ENCODE measurements around the gene CDC42EP1. TPM values are rescaled to one million over a fixed set of nuclear protein-coding genes. Genes with fewer than 3 reads are reported as not detected.
A peak's percentile ranks its signal among the peaks of the same experiment; 100 is the strongest.
"Not testable (repeated sequence)": the region's sequence is repeated elsewhere in the genome, so short reads cannot be mapped to it uniquely, and the experiment has no call there.

CDC42EP1 gene
- total RNA-seq, result 17.7 TPM
- long read RNA-seq, transcript CDC42EP1-201 (3 exons, 2,181 nt), result major isoform, 8 of 12 reads
- long read RNA-seq, partial matches to known transcripts, result 4 of 12 reads
- long read RNA-seq, other reads (novel, unspliced or antisense), result 0 of 12 reads

- intact Hi-C loops (cut with DNase I), result loop anchor here (1.0 to 10.0 kb wide), 2 partner anchors 14 to 245 kb away; no protein-coding TSS in a partner anchor
- ATAC-seq, result peak; percentile 68
- no peak for DNase-seq (ENCODE audit: missing footprints)
These were observed at the start of gene CDC42EP1 for GRCh38 chr22:37559901-37560607. Gene CDC42EP1 (plus strand): TSS chr22:37560480. CDS start chr22:37566350, 5,870 bp downstream.

- DNase-seq (ENCODE audit: missing footprints) (peak; percentile 3), ATAC-seq (no peak)
- intact Hi-C loops (cut with DNase I), result no loop called here
These were observed 48.7 kb upstream of the CDC42EP1 start for GRCh38 chr22:37511395-37512104.

- DNase-seq (ENCODE audit: missing footprints), result peak; percentile 30
- intact Hi-C loops (cut with DNase I), result no loop called here
These were observed 45.7 kb upstream of the CDC42EP1 start for GRCh38 chr22:37514526-37515051.

GRCh38 chr22:37515901-37516300 is 44.4 kb upstream of the CDC42EP1 start:
- ATAC-seq (no peak), DNase-seq (ENCODE audit: missing footprints) (no peak)
- intact Hi-C loops (cut with DNase I), result no loop called here

More at GRCh38 chr22:37514526-37515051, 45.7 kb upstream of the CDC42EP1 start:
- ATAC-seq, result no peak

- no peak for ATAC-seq
- DNase-seq (ENCODE audit: missing footprints), result no peak
- intact Hi-C loops (cut with DNase I), result no loop called here
These were observed 43.8 kb upstream of the CDC42EP1 start for GRCh38 chr22:37516456-37516855.

- no peak for ATAC-seq
- no peak for DNase-seq (ENCODE audit: missing footprints)
- intact Hi-C loops (cut with DNase I), result no loop called here
These were observed 42.3 kb upstream of the CDC42EP1 start for GRCh38 chr22:37517826-37518450.

- no peak for ATAC-seq
- intact Hi-C loops (cut with DNase I), result no loop called here
- DNase-seq (ENCODE audit: missing footprints), result no peak
These were observed 41.6 kb upstream of the CDC42EP1 start for GRCh38 chr22:37518509-37519267.

GRCh38 chr22:37519268-37520195 is 40.7 kb upstream of the CDC42EP1 start, which contains the start of gene CARD10:
Gene CARD10 (minus strand): TSS chr22:37519415. CDS start chr22:37519200, 215 bp downstream.
- intact Hi-C loops (cut with DNase I), result no loop called here
- peak; percentile 25 for ATAC-seq
- DNase-seq (ENCODE audit: missing footprints), result no peak

- no peak for ATAC-seq
- no peak for DNase-seq (ENCODE audit: missing footprints)
- intact Hi-C loops (cut with DNase I), result no loop called here
These were observed 39.5 kb upstream of the CDC42EP1 start for GRCh38 chr22:37520776-37521191.

GRCh38 chr22:37521236-37521739 is 39.0 kb upstream of the CDC42EP1 start:
- intact Hi-C loops (cut with DNase I), result no loop called here

GRCh38 chr22:37522482-37522881 is 37.8 kb upstream of the CDC42EP1 start:
- intact Hi-C loops (cut with DNase I), result no loop called here
- ATAC-seq (no peak), DNase-seq (ENCODE audit: missing footprints) (no peak)

More at GRCh38 chr22:37521236-37521739, 39.0 kb upstream of the CDC42EP1 start:
- ATAC-seq, result no peak
- no peak for DNase-seq (ENCODE audit: missing footprints)

GRCh38 chr22:37525073-37525745 is 35.1 kb upstream of the CDC42EP1 start:
- intact Hi-C loops (cut with DNase I), result no loop called here
- ATAC-seq (no peak), DNase-seq (ENCODE audit: missing footprints) (no peak)

GRCh38 chr22:37525746-37526350 is 34.4 kb upstream of the CDC42EP1 start:
- intact Hi-C loops (cut with DNase I), result no loop called here
- no peak for ATAC-seq

GRCh38 chr22:37526376-37526775 is 33.9 kb upstream of the CDC42EP1 start:
- DNase-seq (ENCODE audit: missing footprints) (no peak), ATAC-seq (no peak)
- intact Hi-C loops (cut with DNase I), result no loop called here

More at GRCh38 chr22:37525746-37526350, 34.4 kb upstream of the CDC42EP1 start:
- DNase-seq (ENCODE audit: missing footprints), result no peak

GRCh38 chr22:37527081-37527752 is 33.1 kb upstream of the CDC42EP1 start:
- DNase-seq (ENCODE audit: missing footprints); intact Hi-C loops (cut with DNase I); ATAC-seq: not testable (repeated sequence)

- intact Hi-C loops (cut with DNase I); DNase-seq (ENCODE audit: missing footprints); ATAC-seq: not testable (repeated sequence)
These were observed 32.3 kb upstream of the CDC42EP1 start for GRCh38 chr22:37527952-37528351.

Measured in Right ventricle myocardium inferior (tissue), 1 donor.